ENCODE data around the gene DIPK1B. TPM values are rescaled to one million over a fixed set of nuclear protein-coding genes. Genes with fewer than 3 reads are reported as not detected.
A peak's percentile ranks its signal among the peaks of the same experiment; 100 is the strongest.

DIPK1B gene
- total and polyA plus RNA-seq, 2 donors: 10.8 to 18.9 TPM

- H3K27ac ChIP-seq (ENCODE audit: low read depth): no peak overlapping the region
- no peak for DNase-seq (ENCODE audit: extremely low spot score)
- WGBS: 27% methylated on average over 20 of the region's 20 CpGs
- no peaks in the 10 kb centered on the region for H3K4me1 ChIP-seq (ENCODE audit: insufficient read depth)
- H3K4me3 ChIP-seq (ENCODE audit: low read depth, low read length): no peak overlapping the region
- no peaks in the 10 kb centered on the region for H3K36me3 ChIP-seq (ENCODE audit: insufficient read depth)
These were observed 8.0 kb downstream of the DIPK1B start for GRCh38 chr9:136720251-136720897.

DNA sequence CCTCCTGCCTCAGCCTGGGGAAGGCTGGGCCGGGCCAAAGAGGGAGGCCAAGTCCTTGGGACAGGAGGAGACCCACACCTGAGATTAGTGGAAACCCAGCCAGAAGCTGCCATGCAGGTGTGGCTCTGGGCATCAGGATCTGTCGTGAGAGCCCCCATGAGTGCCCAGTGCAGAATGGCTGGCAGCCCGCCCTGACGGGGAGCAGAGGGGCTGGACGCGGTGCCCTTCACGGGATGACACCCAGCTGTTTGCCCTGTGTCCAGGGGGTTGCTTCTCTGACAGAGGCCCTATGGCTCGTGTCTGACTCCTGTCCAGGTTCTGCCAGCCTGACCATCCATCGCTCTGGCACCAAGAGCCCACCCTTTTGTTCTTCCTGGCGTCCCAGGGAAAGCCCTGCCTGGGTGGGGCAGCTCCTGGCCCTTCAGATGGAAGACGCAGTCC lies 8.5 kb downstream of the DIPK1B start:
- Histone ChIP-seq H3K36me3 (ENCODE audit: insufficient read depth) (no peaks in the 10 kb centered on the region), H3K27ac (ENCODE audit: low read depth) (no peak overlapping the region), H3K4me3 (ENCODE audit: low read depth, low read length) (no peak overlapping the region), H3K4me1 (ENCODE audit: insufficient read depth) (no peaks in the 10 kb centered on the region)
- WGBS: 71% methylated on average over 11 of the region's 11 CpGs
- DNase-seq (ENCODE audit: extremely low spot score): no peak

- Histone ChIP-seq H3K27ac (ENCODE audit: low read depth) (no peak overlapping the region), H3K4me3 (ENCODE audit: low read depth, low read length) (no peak overlapping the region), H3K4me1 (ENCODE audit: insufficient read depth) (no peaks in the 10 kb centered on the region), H3K36me3 (ENCODE audit: insufficient read depth) (no peaks in the 10 kb centered on the region)
- no peak for DNase-seq (ENCODE audit: extremely low spot score)
- 74% methylated on average over 30 of the region's 30 CpGs for WGBS
These were observed 9.1 kb downstream of the DIPK1B start for GRCh38 chr9:136721339-136722092.

GRCh38 chr9:136722093-136722968 lies 10.0 kb downstream of the DIPK1B start:
- Histone ChIP-seq H3K27ac (ENCODE audit: low read depth) (no peak overlapping the region), H3K36me3 (ENCODE audit: insufficient read depth) (no peaks in the 10 kb centered on the region), H3K4me3 (ENCODE audit: low read depth, low read length) (no peak overlapping the region), H3K4me1 (ENCODE audit: insufficient read depth) (no peaks in the 10 kb centered on the region)
- 85% methylated on average over 31 of the region's 31 CpGs for WGBS
- no peak for DNase-seq (ENCODE audit: extremely low spot score)

DNA sequence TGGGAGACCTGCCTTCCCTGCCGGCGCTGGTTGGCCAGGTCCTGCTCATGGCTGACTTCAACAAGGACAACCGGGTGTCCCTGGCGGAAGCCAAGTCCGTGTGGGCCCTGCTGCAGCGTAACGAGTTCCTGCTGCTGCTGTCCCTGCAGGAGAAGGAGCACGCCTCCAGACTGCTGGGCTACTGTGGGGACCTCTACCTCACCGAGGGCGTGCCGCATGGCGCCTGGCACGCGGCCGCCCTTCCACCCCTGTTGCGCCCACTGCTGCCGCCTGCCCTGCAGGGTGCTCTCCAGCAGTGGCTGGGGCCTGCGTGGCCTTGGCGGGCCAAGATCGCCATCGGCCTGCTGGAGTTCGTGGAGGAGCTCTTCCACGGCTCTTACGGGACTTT lies 10.6 kb downstream of the DIPK1B start:
- DNase-seq (ENCODE audit: extremely low spot score): no peak
- H3K4me1 ChIP-seq (ENCODE audit: insufficient read depth): no peaks in the 10 kb centered on the region
- no peak overlapping the region for H3K27ac ChIP-seq (ENCODE audit: low read depth)
- 88% methylated on average over 24 of the region's 24 CpGs for WGBS
- H3K36me3 ChIP-seq (ENCODE audit: insufficient read depth): no peaks in the 10 kb centered on the region
- no peak overlapping the region for H3K4me3 ChIP-seq (ENCODE audit: low read depth, low read length)

DNA sequence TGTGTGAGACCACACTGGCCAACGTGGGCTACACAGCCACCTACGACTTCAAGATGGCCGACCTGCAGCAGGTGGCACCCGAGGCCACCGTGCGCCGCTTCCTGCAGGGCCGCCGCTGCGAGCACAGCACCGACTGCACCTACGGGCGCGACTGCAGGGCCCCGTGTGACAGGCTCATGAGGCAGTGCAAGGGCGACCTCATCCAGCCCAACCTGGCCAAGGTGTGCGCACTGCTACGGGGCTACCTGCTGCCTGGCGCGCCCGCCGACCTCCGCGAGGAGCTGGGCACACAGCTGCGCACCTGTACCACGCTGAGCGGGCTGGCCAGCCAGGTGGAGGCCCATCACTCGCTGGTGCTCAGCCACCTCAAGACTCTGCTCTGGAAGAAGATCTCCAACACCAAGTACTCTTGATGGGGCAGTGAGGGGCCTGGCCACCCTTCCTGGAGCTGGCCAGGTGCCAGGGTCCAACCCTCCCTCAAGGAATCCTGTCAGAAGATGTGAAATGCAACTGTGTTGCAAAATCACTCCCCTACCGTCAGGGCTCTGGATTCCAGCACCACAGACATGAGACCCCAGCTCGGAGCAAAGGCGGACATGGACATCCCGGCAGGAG lies 11.1 kb downstream of the DIPK1B start:
- Histone ChIP-seq H3K4me3 (ENCODE audit: low read depth, low read length) (no peak overlapping the region), H3K27ac (ENCODE audit: low read depth) (no peak overlapping the region), H3K36me3 (ENCODE audit: insufficient read depth) (no peaks in the 10 kb centered on the region), H3K4me1 (ENCODE audit: insufficient read depth) (no peaks in the 10 kb centered on the region)
- WGBS: 92% methylated on average over 32 of the region's 32 CpGs
- no peak for DNase-seq (ENCODE audit: extremely low spot score)

DNA sequence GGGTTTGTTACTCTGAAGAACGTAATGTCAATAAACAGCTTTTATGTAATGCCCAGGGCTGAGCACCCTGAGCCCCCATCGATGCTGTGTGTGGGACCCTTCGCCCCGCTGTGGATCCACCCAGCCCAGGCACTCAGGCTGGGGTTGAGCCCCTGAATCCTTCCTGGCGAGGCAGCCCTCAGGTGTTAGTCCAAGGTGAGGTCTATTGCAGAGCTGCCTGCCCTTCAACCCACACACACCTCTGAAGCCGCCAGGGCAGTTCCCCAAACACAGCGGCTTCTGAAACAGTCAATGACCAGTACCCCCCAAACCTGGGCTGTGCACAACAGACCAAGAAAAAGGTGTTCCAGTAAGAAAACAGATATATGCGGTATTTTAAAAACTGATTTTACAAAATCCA lies 11.6 kb downstream of the DIPK1B start:
- 96% methylated on average over 8 of the region's 8 CpGs for WGBS
- Histone ChIP-seq H3K4me1 (ENCODE audit: insufficient read depth) (no peaks in the 10 kb centered on the region), H3K4me3 (ENCODE audit: low read depth, low read length) (no peak overlapping the region), H3K27ac (ENCODE audit: low read depth) (no peak overlapping the region), H3K36me3 (ENCODE audit: insufficient read depth) (no peaks in the 10 kb centered on the region)
- no peak for DNase-seq (ENCODE audit: extremely low spot score)

DNA sequence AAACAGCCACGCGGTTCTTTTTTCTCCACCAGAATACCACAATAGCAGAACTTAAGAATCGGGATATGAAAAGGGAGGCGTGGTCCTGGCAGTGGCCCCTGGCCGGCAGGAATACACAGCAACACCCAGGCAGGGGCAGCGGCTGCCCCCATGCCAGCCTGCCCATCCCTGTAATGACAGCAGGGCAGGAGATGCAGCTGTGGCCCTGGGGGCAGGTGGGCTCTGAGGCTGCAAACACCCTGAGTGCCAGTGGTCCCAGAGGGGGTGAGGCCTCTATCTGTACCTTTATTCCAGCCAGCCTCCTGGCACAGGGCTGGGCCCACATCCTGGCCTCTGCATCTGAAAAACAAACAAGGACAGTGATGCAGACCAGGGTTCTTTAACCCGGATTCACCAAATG lies 12.4 kb downstream of the DIPK1B start:
- H3K36me3 ChIP-seq (ENCODE audit: insufficient read depth): no peaks in the 10 kb centered on the region
- no peak overlapping the region for H3K27ac ChIP-seq (ENCODE audit: low read depth)
- H3K4me1 ChIP-seq (ENCODE audit: insufficient read depth): no peaks in the 10 kb centered on the region
- 77% methylated on average over 7 of the region's 7 CpGs for WGBS
- no peak for DNase-seq (ENCODE audit: extremely low spot score)
- no peak overlapping the region for H3K4me3 ChIP-seq (ENCODE audit: low read depth, low read length)

- H3K4me3 ChIP-seq (ENCODE audit: low read depth, low read length): no peak overlapping the region
- no peaks in the 10 kb centered on the region for H3K4me1 ChIP-seq (ENCODE audit: insufficient read depth)
- 65% methylated on average over 10 of the region's 10 CpGs for WGBS
- H3K27ac ChIP-seq (ENCODE audit: low read depth): no peak overlapping the region
- no peak for DNase-seq (ENCODE audit: extremely low spot score)
- no peaks in the 10 kb centered on the region for H3K36me3 ChIP-seq (ENCODE audit: insufficient read depth)
These were observed 13.2 kb downstream of the DIPK1B start for GRCh38 chr9:136725612-136726011.

DNA sequence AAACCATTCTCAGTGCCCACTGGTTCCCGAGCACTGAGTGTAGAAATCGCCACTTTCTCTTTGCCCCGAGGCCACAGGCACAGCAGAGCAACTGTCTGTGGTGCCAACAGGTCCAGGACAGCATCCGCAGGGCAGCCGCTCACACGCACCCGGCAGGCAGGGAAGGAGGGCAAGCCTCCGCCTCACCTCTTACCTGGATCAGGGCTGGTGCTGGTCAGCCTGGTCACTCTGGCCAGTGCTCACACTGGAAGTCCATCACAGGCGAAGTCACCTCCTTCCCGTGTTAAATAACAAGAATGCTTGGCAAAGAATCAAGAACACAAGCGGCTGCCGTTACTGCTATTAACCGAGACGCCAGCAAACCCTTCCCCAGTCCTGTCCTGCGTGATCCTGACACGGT lies 13.7 kb downstream of the DIPK1B start:
- Histone ChIP-seq H3K27ac (ENCODE audit: low read depth) (no peak overlapping the region), H3K36me3 (ENCODE audit: insufficient read depth) (no peaks in the 10 kb centered on the region), H3K4me3 (ENCODE audit: low read depth, low read length) (peak overlapping the region; percentile 14), H3K4me1 (ENCODE audit: insufficient read depth) (no peaks in the 10 kb centered on the region)
- 67% methylated on average over 16 of the region's 16 CpGs for WGBS
- DNase-seq (ENCODE audit: extremely low spot score): no peak

DNA sequence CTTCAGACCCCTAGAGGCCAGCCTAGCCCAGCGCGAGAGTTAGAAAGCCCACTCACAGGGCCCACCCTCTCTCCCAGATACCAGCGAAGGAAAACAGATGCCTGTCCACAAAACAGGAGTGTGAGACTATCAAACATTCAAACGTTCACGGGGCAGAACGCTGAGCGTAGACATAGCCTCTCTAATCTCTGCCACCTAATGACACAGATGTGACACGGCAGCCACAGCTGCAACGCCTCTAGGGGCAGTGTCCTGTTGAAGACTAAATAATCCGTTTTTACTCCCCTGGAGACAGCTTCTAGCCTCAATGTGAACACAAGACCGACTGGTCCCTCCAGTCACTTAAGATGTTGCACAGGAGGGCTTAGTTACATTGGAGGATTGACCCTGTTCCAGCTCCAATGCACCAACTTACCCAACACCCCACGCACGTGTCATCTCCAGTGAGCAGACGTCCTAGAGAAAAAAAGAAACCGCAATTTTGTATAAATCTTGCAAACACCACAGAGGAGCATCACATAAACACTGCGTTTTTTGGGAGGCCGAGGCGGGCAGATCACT lies 14.3 kb downstream of the DIPK1B start:
- Histone ChIP-seq H3K4me1 (ENCODE audit: insufficient read depth) (no peaks in the 10 kb centered on the region), H3K36me3 (ENCODE audit: insufficient read depth) (no peaks in the 10 kb centered on the region), H3K4me3 (ENCODE audit: low read depth, low read length) (peak overlapping the region; percentile 14), H3K27ac (ENCODE audit: low read depth) (no peak overlapping the region)
- 25% methylated on average over 18 of the region's 18 CpGs for WGBS
- DNase-seq (ENCODE audit: extremely low spot score): no peak

DNA sequence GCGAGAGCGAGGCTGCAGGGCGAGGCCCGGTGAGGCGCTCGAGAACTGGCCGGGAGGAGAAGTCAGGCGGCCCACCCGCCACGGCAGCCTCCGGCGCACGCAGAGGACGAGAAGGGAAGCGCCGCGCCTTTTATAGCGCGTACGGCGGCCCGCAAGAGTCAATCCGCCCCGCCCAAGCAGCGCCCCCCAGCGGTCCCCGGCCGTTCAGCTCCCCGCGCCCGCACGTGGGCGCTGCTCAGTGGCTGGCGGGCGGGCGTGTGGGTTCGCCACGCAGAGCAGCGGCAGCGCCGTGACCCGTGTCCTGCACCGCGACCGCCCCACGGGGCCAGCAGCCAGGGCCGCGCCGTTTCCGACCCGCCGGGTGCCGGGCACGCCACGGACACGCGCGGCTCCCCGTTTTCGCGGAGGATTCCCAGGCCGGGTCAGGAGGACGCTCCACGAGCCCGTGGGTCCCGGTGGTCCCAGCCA lies 15.7 kb downstream of the DIPK1B start:
- H3K4me1 ChIP-seq (ENCODE audit: insufficient read depth): no peaks in the 10 kb centered on the region

DNA sequence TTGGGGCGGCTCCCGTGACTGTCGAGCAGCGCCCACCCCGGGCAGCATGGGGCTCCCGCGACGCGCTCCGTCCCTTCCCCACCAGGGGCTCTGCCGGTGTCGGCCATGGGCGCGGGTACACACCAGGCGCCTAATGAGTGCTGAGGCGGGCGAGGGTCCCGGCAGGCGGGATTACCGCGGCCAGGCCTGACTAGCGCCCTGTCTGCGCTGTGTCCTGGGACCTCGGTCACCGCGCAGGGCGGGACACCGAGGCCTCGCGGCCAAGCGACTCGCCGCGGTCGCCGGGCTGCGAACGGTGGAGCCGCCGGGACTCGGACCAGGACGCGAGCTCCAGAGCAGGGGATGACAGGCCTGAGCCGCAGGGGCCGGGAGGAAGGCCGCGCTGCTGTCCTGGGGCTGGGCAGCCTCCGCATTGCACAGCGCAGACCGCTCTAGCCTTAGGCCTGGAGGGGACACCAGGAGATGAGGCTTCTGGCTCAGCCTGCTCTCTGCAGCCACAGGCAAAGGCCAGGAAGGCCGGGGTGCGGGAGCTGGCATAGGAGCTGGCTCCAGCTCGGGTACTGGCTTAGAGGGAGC lies 16.3 kb downstream of the DIPK1B start:
- Histone ChIP-seq H3K36me3 (ENCODE audit: insufficient read depth) (no peaks in the 10 kb centered on the region), H3K27ac (ENCODE audit: low read depth) (no peak overlapping the region), H3K4me1 (ENCODE audit: insufficient read depth) (no peaks in the 10 kb centered on the region), H3K4me3 (ENCODE audit: low read depth, low read length) (peak overlapping the region; percentile 88)
- 3% methylated on average over 53 of the region's 53 CpGs for WGBS
- DNase-seq (ENCODE audit: extremely low spot score): no peak

More for the DNA sequence above, 15.7 kb downstream of the DIPK1B start:
- WGBS: under 1% methylated on average over 66 of the region's 66 CpGs
- no peak overlapping the region for H3K27ac ChIP-seq (ENCODE audit: low read depth)
- peak overlapping the region; percentile 88 for H3K4me3 ChIP-seq (ENCODE audit: low read depth, low read length)
- DNase-seq (ENCODE audit: extremely low spot score): peak; percentile 36
- H3K36me3 ChIP-seq (ENCODE audit: insufficient read depth): no peaks in the 10 kb centered on the region
